Hepatocyte (in vitro differentiated cells): ENCODE data around the gene DNAJC5.

Source experiments
- EZH2 ChIP-seq: fragments of 200-600 bp; sonication (generic); IDR thresholded peaks from 2 replicates; pipeline ENCODE4 v1.6.1; 2016; ENCODE audit warnings: antibody characterized with exemption, mild to moderate bottlenecking, borderline replicate concordance
- TF ChIP-seq, protein P1 (sequence below): fragments of 200-600 bp; sonication (generic); IDR thresholded peaks from 2 replicates; pipeline ENCODE4 v1.5.1; 2016; ENCODE audit warnings: antibody characterized with exemption, mild to moderate bottlenecking; ENCODE audit not compliant: poor library complexity

DNA sequence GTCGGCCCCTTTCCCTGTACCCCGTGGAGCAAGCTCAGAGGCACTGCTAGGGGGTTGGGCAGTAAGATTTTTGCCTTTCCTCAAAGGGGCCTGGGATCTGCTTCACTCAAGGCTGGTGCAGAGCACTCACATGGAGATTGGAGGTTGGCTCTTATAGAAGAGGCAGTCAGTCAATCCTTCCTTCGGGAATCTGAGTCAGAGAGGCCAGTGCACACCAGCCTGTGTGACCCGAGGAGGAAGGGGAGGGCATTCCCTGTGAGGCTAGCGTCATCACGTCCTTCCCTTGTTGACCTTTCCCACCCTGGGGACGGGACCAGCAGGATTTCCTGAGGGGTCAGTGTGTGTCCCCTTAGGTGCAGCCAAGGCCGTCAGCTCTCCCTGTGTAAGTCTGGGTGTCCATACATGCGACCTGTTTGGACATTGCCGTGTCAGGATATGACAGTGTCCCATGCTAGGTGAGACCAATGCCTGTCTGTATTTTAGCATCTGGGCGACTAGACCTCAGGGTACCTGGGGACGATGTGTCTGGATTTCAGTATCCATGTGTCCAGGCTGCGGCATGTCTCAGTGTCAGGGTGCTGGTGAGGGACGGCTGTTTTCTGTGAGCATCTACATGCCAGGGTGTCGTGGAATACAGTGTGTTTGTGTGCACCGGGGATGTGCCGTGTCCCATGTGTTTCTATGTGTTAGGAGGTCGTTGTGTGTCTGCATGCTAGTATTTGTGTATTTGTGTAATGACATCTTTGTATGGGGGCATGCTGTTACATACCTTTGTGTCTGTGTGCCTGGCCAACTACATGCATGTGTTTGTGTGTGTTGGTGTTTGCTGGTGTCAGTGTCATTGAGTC, 77.6 kb downstream of the DNAJC5 start:
- TF ChIP-seq, protein P1, sequence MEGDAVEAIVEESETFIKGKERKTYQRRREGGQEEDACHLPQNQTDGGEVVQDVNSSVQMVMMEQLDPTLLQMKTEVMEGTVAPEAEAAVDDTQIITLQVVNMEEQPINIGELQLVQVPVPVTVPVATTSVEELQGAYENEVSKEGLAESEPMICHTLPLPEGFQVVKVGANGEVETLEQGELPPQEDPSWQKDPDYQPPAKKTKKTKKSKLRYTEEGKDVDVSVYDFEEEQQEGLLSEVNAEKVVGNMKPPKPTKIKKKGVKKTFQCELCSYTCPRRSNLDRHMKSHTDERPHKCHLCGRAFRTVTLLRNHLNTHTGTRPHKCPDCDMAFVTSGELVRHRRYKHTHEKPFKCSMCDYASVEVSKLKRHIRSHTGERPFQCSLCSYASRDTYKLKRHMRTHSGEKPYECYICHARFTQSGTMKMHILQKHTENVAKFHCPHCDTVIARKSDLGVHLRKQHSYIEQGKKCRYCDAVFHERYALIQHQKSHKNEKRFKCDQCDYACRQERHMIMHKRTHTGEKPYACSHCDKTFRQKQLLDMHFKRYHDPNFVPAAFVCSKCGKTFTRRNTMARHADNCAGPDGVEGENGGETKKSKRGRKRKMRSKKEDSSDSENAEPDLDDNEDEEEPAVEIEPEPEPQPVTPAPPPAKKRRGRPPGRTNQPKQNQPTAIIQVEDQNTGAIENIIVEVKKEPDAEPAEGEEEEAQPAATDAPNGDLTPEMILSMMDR = no peak
- TF ChIP-seq EZH2 = no peak
